Measurements from ENCODE around the gene PIN1.

The PIN1 gene

GRCh38 chr19:9827289-9828238, 7.6 kb upstream of the PIN1 start, which contains the start of gene UBL5:
TSS of gene UBL5 (plus strand) at chr19:9827918. CDS start at chr19:9828338, 420 bp downstream.
- H3K4me3 ChIP-seq, result peak within 1 kb of the TSS; percentile 96
- peak; percentile 47 for DNase-seq (ENCODE audit: low read depth, low spot score)
- H3K36me3 ChIP-seq (ENCODE audit: insufficient read depth, low read length), result peaks cover 13% of the 10 kb centered on the region
- TF ChIP-seq POLR2AphosphoS5 (IDR thresholded peaks at IDR 0.05; ENCODE audit: borderline replicate concordance, low read depth, low read length) (peak; percentile 99), FOXP2 (optimal IDR thresholded peaks at IDR 0.05; ENCODE audit: control extremely low read depth, extremely low read length, insufficient read depth) (peak; percentile 65), EZH2 (IDR thresholded peaks at IDR 0.05) (no peak)
- peak within 1 kb of the TSS; percentile 98 for H3K9ac ChIP-seq (ENCODE audit: insufficient read length)
- no peaks in the 10 kb centered on the region for H3K9me3 ChIP-seq (ENCODE audit: low read depth, low read length)
- H3K27ac ChIP-seq, result 0 out of 2 replicates have a peak within 1 kb of the TSS, but pooled peaks have one; percentile 16

- Histone ChIP-seq H3K9me3 (ENCODE audit: low read depth, low read length) (no peaks in the 10 kb centered on the region), H3K36me3 (ENCODE audit: insufficient read depth, low read length) (peaks cover 13% of the 10 kb centered on the region), H3K9ac (ENCODE audit: insufficient read length) (peak overlapping the region; percentile 98), H3K4me3 (peak overlapping the region; percentile 96), H3K27ac (no peak overlapping the region)
- TF ChIP-seq EZH2 (IDR thresholded peaks at IDR 0.05) (no peak), POLR2AphosphoS5 (IDR thresholded peaks at IDR 0.05; ENCODE audit: borderline replicate concordance, low read depth, low read length) (no peak), FOXP2 (optimal IDR thresholded peaks at IDR 0.05; ENCODE audit: control extremely low read depth, extremely low read length, insufficient read depth) (no peak)
- DNase-seq (ENCODE audit: low read depth, low spot score), result no peak
Observed at GRCh38 chr19:9828551-9829063, 6.5 kb upstream of the PIN1 start.

GRCh38 chr19:9834307-9834725, 802 bp upstream of the PIN1 start:
- DNase-seq (ENCODE audit: low read depth, low spot score), result no peak
- H3K27ac ChIP-seq, result no peak overlapping the region
- no peaks in the 10 kb centered on the region for H3K9me3 ChIP-seq (ENCODE audit: low read depth, low read length)
- TF ChIP-seq EZH2 (IDR thresholded peaks at IDR 0.05), result no peak
- TF ChIP-seq FOXP2 (optimal IDR thresholded peaks at IDR 0.05; ENCODE audit: control extremely low read depth, extremely low read length, insufficient read depth), result no peak
- TF ChIP-seq POLR2AphosphoS5 (IDR thresholded peaks at IDR 0.05; ENCODE audit: borderline replicate concordance, low read depth, low read length), result no peak
- peak overlapping the region; percentile 82 for H3K4me3 ChIP-seq
- no peak overlapping the region for H3K9ac ChIP-seq (ENCODE audit: insufficient read length)
- H3K36me3 ChIP-seq (ENCODE audit: insufficient read depth, low read length), result peaks cover 21% of the 10 kb centered on the region

GRCh38 chr19:9835507-9835949, 410 bp downstream of the PIN1 start:
- Histone ChIP-seq H3K27ac (no peak overlapping the region), H3K9ac (ENCODE audit: insufficient read length) (peak overlapping the region; percentile 86), H3K4me3 (peak overlapping the region; percentile 86), H3K9me3 (ENCODE audit: low read depth, low read length) (no peaks in the 10 kb centered on the region), H3K36me3 (ENCODE audit: insufficient read depth, low read length) (peaks cover 13% of the 10 kb centered on the region; the same call in 1 of the 2 replicates)
- DNase-seq (ENCODE audit: low read depth, low spot score), result no peak
- TF ChIP-seq POLR2AphosphoS5 (IDR thresholded peaks at IDR 0.05; ENCODE audit: borderline replicate concordance, low read depth, low read length) (no peak), EZH2 (IDR thresholded peaks at IDR 0.05) (no peak), FOXP2 (optimal IDR thresholded peaks at IDR 0.05; ENCODE audit: control extremely low read depth, extremely low read length, insufficient read depth) (no peak)

- Histone ChIP-seq H3K4me3 (peak overlapping the region; percentile 86), H3K9ac (ENCODE audit: insufficient read length) (peak overlapping the region; percentile 86), H3K27ac (no peak overlapping the region), H3K9me3 (ENCODE audit: low read depth, low read length) (no peaks in the 10 kb centered on the region), H3K36me3 (ENCODE audit: insufficient read depth, low read length) (peaks cover 16% of the 10 kb centered on the region; the same call in 1 of the 2 replicates)
- DNase-seq (ENCODE audit: low read depth, low spot score), result no peak
- TF ChIP-seq POLR2AphosphoS5 (IDR thresholded peaks at IDR 0.05; ENCODE audit: borderline replicate concordance, low read depth, low read length), result no peak
- no peak for TF ChIP-seq FOXP2 (optimal IDR thresholded peaks at IDR 0.05; ENCODE audit: control extremely low read depth, extremely low read length, insufficient read depth)
- TF ChIP-seq EZH2 (IDR thresholded peaks at IDR 0.05), result no peak
Observed at GRCh38 chr19:9836021-9836420, 903 bp downstream of the PIN1 start.

- TF ChIP-seq FOXP2 (optimal IDR thresholded peaks at IDR 0.05; ENCODE audit: control extremely low read depth, extremely low read length, insufficient read depth) (no peak), POLR2AphosphoS5 (IDR thresholded peaks at IDR 0.05; ENCODE audit: borderline replicate concordance, low read depth, low read length) (no peak), EZH2 (IDR thresholded peaks at IDR 0.05) (no peak)
- no peak overlapping the region for H3K9ac ChIP-seq (ENCODE audit: insufficient read length)
- H3K9me3 ChIP-seq (ENCODE audit: low read depth, low read length), result no peaks in the 10 kb centered on the region
- no peak overlapping the region for H3K4me3 ChIP-seq
- no peak for DNase-seq (ENCODE audit: low read depth, low spot score)
- H3K36me3 ChIP-seq (ENCODE audit: insufficient read depth, low read length), result peaks cover 39% of the 10 kb centered on the region; the same call in 1 of the 2 replicates
- H3K27ac ChIP-seq, result no peak overlapping the region
Observed at GRCh38 chr19:9838324-9838723, 3.2 kb downstream of the PIN1 start.

GRCh38 chr19:9839415-9839814, 4.3 kb downstream of the PIN1 start:
- H3K4me3 ChIP-seq, result no peak overlapping the region
- peaks cover 50% of the 10 kb centered on the region; the same call in 1 of the 2 replicates for H3K36me3 ChIP-seq (ENCODE audit: insufficient read depth, low read length)
- DNase-seq (ENCODE audit: low read depth, low spot score), result no peak
- H3K27ac ChIP-seq, result no peak overlapping the region
- TF ChIP-seq FOXP2 (optimal IDR thresholded peaks at IDR 0.05; ENCODE audit: control extremely low read depth, extremely low read length, insufficient read depth) (no peak), EZH2 (IDR thresholded peaks at IDR 0.05) (no peak), POLR2AphosphoS5 (IDR thresholded peaks at IDR 0.05; ENCODE audit: borderline replicate concordance, low read depth, low read length) (no peak)
- H3K9ac ChIP-seq (ENCODE audit: insufficient read length), result no peak overlapping the region
- no peaks in the 10 kb centered on the region for H3K9me3 ChIP-seq (ENCODE audit: low read depth, low read length)

Measured in SK-N-MC (cell line).